Measurements from ENCODE around the gene OCIAD2.
"Not testable (repeated sequence)": the region's sequence is repeated elsewhere in the genome, so short reads cannot be mapped to it uniquely, and the experiment has no call there.

OCIAD2 gene

GRCh38 chr4:48879561-48880442 lies 26.8 kb downstream of the OCIAD2 start:
- no peak overlapping the region for H3K4me3 ChIP-seq (replicated peaks; ENCODE audit: low read depth, low read length)
- no peak for DNase-seq (ENCODE audit: low read depth)
- no peak for TF ChIP-seq CTCF (IDR thresholded peaks at IDR 0.05; ENCODE audit: low read length, missing control alignments)

DNA sequence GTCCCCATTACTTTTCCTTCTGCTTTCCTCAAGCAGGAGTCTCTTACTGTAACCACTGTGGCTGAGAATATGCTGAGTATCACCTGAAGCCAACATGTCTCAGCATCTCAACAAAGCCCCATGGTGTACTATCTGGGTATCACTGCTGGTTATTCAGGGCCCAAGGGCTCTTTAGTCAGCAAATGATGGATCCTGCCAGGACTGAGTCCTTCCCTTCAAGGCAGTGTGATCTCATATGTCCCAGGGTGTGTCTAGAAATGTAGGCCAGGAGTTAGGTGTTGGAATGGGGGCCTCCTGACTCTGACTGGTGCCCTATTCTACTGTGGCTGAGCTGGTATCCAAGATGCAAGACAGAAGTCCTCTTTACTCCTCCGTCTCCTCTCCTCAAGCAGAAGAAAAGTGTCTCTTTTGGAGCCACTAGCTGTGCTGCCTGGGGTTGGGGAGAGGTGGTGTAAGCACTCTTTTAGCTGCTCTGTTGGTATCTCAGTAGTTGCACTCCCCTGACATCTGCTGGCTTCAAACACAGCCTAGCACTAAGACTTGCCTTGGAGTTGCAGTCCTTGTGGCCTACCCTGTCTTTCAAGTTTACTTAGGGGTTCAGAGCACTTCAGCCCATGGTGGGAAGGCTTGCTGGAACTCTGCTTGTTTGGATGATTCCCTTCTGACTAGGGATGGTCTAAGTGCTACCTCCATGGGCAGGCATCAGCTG lies 28.6 kb downstream of the OCIAD2 start:
- TF ChIP-seq CTCF (IDR thresholded peaks at IDR 0.05; ENCODE audit: low read length, missing control alignments) = no peak
- H3K4me3 ChIP-seq (replicated peaks; ENCODE audit: low read depth, low read length) = no peak overlapping the region
- no peak for DNase-seq (ENCODE audit: low read depth)

GRCh38 chr4:48864696-48865095 lies 41.9 kb downstream of the OCIAD2 start:
- H3K4me3 ChIP-seq (replicated peaks; ENCODE audit: low read depth, low read length); DNase-seq (ENCODE audit: low read depth): not testable (repeated sequence)

- H3K4me3 ChIP-seq (replicated peaks; ENCODE audit: low read depth, low read length) = no peak overlapping the region
- no peak for TF ChIP-seq CTCF (IDR thresholded peaks at IDR 0.05; ENCODE audit: low read length, missing control alignments)
- DNase-seq (ENCODE audit: low read depth) = no peak
These were observed 42.8 kb downstream of the OCIAD2 start for GRCh38 chr4:48863728-48864127.

DNA sequence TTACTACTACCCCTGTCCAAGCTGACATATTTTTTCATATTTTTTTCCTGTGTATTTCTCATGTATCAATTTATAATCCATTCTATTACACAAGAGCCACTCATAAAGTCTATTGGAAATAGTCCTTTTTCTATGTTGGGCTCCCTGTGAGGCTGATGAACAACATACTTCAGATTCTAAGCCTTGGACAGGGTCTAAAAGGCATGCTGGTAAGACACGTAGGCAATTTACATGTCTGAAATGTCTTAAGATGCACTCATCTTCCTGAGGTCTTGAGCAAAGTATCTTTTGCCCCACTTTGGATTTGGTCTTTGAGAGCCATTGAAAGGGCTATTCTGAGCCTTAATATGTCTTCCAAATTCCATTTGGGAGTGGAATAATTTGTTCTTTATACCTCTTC lies 43.9 kb downstream of the OCIAD2 start:
- H3K4me3 ChIP-seq (replicated peaks; ENCODE audit: low read depth, low read length) = no peak overlapping the region
- no peak for DNase-seq (ENCODE audit: low read depth)

DNA sequence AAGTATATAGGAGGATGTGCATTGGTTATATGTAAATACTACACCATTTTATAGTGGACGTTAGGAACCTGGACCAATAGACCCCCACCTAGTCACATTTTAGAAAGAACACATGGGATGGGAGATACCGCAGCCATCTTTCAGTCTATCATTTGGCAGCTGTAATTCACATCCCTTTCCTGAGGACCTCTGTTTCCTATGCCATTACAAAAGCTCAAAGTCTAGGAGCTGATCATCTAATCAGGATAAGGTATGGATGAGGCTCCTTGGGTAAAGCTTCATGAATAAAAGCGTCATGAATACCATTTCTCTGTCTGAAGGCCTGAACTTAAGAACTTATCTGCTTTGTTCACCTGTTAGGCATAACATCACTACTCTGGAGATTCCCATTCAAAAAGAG lies 44.5 kb downstream of the OCIAD2 start:
- DNase-seq (ENCODE audit: low read depth) = no peak
- TF ChIP-seq CTCF (IDR thresholded peaks at IDR 0.05; ENCODE audit: low read length, missing control alignments) = no peak
- no peak overlapping the region for H3K4me3 ChIP-seq (replicated peaks; ENCODE audit: low read depth, low read length)

More for the DNA sequence above, 43.9 kb downstream of the OCIAD2 start:
- no peak for TF ChIP-seq CTCF (IDR thresholded peaks at IDR 0.05; ENCODE audit: low read length, missing control alignments)

DNA sequence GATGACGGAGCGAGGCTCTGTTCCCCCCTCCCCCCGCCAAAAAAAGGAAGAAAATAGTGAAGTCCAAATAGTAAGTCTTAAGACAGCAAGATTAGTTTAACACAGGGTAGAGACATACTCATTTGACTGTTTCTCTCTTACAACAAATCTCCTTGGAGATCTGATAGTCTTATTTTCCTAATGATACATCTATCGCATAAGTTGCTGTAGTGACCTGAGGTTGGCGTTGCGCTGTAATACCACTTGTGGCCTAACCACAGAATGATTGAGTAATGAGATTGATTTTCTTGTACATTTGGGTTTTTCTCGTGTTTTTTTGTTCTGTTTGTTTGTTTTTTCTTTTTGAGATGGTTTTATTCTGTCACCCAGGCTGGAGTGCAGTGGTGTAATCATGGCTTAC lies 48.4 kb downstream of the OCIAD2 start:
- TF ChIP-seq CTCF (IDR thresholded peaks at IDR 0.05; ENCODE audit: low read length, missing control alignments) = no peak
- H3K4me3 ChIP-seq (replicated peaks; ENCODE audit: low read depth, low read length) = no peak overlapping the region
- DNase-seq (ENCODE audit: low read depth) = no peak

All from fibroblast of pulmonary artery (primary cell).